Astrocyte of the spinal cord (primary cell): ENCODE measurements around the gene TXNRD1.

Experiments
- DNase-seq: peaks from one replicate; pipeline ENCODE4 v3.0.0; 2011; ENCODE audit warnings: low read depth, low spot score
- H3K4me3 ChIP-seq: 2 replicates; pipeline ENCODE4 v1.5.1; 2011; ENCODE audit warnings: low read depth, mild to moderate bottlenecking, low read length, moderate library complexity
- CTCF ChIP-seq: IDR thresholded peaks from 2 replicates; pipeline ENCODE4 v1.5.1; 2012; ENCODE audit warnings: low read depth, mild to moderate bottlenecking, low read length, inconsistent platforms
- in situ Hi-C: cut with HindIII; loops from 2 replicates; pipeline ENCODE4 v1.10.0; 2017; ENCODE audit warnings: low sequenced_read_pairs

The TXNRD1 gene

GRCh38 chr12:104352106-104352713 is 136.6 kb downstream of the TXNRD1 start:
- in situ Hi-C loops, result no loop called here
- no peak for DNase-seq
- H3K4me3 ChIP-seq, result no peak overlapping the region
- no peak for TF ChIP-seq CTCF

- no peak for TF ChIP-seq CTCF
- DNase-seq, result no peak
- H3K4me3 ChIP-seq, result no peak overlapping the region
- in situ Hi-C loops, result no loop called here
Measured at GRCh38 chr12:104353012-104353981, 137.7 kb downstream of the TXNRD1 start.

- in situ Hi-C loops, result no loop called here
- no peak for DNase-seq
- no peak for TF ChIP-seq CTCF
- no peak overlapping the region for H3K4me3 ChIP-seq
Measured at GRCh38 chr12:104354167-104354867, 138.7 kb downstream of the TXNRD1 start.

- TF ChIP-seq CTCF, result no peak
- no peak for DNase-seq
- in situ Hi-C loops, result no loop called here
- no peak overlapping the region for H3K4me3 ChIP-seq
Measured at GRCh38 chr12:104354868-104355570, 139.4 kb downstream of the TXNRD1 start.

GRCh38 chr12:104355630-104356029 is 140.1 kb downstream of the TXNRD1 start:
- DNase-seq, result no peak
- in situ Hi-C loops, result no loop called here
- H3K4me3 ChIP-seq, result no peak overlapping the region
- no peak for TF ChIP-seq CTCF
